Mucosa of descending colon (tissue), 3 donors: ENCODE results near the gene PPIL4. TPM values are rescaled to one million over a fixed set of nuclear protein-coding genes. Genes with fewer than 3 reads are reported as not detected.

Experiments
- ATAC-seq: fragments of 200-7000 bp; cut with Tn5 transposase; one replicate; pipeline ENCODE4 v1.9.1; 2020; ENCODE audit warnings: mild to moderate bottlenecking, moderate library complexity
- DNase-seq, 3 donors: peaks; one replicate each; pipeline ENCODE4 v3.0.0-alpha.2; 2020
- H3K36me3 ChIP-seq: fragments of 200-600 bp; one replicate; pipeline ENCODE4 v1.8.0; 2021; ENCODE audit warnings: low read depth, mild to moderate bottlenecking
- H3K4me1 ChIP-seq: fragments of 200-600 bp; one replicate; pipeline ENCODE4 v1.8.0; 2021; ENCODE audit warnings: low read depth, mild to moderate bottlenecking
- H3K4me3 ChIP-seq: fragments of 200-600 bp; one replicate; pipeline ENCODE4 v1.8.0; 2021; ENCODE audit warnings: mild to moderate bottlenecking
- H3K9me3 ChIP-seq: fragments of 200-600 bp; one replicate; pipeline ENCODE4 v1.8.0; 2021; ENCODE audit warnings: mild to moderate bottlenecking
- intact Hi-C, 2 donors: fragments of 100-400 bp; cut with DNase I in 1 of 2; cut with micrococcal nuclease in 1 of 2; formaldehyde crosslinking; loops; one replicate each; pipeline versions ENCODE4 v1.11.0 to v1.11.1; 2022; cut with DNase I, micrococcal nuclease
- total RNA-seq, 3 donors: library from RNA; stranded (reverse); fragmentation: NEBNext Ultra II Directional in 2 of 3; extraction: Animal tissue kit (Norgen Biotek cat#: 25700) in 2 of 3; gene quantifications; one replicate each; pipeline versions ENCODE4 v1.2.1 to v1.2.4, GENCODE V29; 2021 to 2023
- TF ChIP-seq, protein P1 (sequence below): fragments of 200-600 bp; IDR thresholded peaks from one replicate; pipeline ENCODE4 v1.8.0; 2022; ENCODE audit warnings: antibody characterized with exemption, mild to moderate bottlenecking
- donor health status: DM: no; HTN: no; CAD: no; lungs with moderate emphysema.
- donor health status: DM: no; HTN: no; CAD: no.
- donor health status: DM: no; HTN: yes; CAD: no.

Gene PPIL4
- total RNA-seq, 3 donors from 2014 or later, result 16.4 to 25.6 (median 21.5) TPM

DNA sequence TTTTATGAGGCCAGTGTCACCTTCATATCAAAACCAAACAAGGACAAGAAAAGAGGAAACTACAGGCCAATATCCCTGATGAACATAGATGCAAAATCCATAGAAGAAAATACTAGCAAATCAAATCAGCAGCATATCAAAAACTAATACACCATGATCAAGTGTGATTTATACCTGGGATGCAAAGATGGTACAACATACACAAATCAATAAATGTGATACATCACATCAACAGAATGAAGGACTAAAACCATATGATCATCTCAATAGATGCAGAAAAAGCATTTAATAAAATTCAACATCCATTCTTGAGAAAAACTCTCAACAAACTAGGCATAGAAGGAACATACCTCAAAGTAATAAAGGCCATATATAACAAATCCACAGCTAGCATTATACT, 12.2 kb upstream of the PPIL4 start:
- Histone ChIP-seq H3K36me3 (no peaks in the 10 kb centered on the region), H3K4me1 (no peaks in the 10 kb centered on the region), H3K9me3 (no peaks in the 10 kb centered on the region), H3K4me3 (no peak overlapping the region)
- ATAC-seq (no peak), DNase-seq (no peak)
- TF ChIP-seq, protein P1, sequence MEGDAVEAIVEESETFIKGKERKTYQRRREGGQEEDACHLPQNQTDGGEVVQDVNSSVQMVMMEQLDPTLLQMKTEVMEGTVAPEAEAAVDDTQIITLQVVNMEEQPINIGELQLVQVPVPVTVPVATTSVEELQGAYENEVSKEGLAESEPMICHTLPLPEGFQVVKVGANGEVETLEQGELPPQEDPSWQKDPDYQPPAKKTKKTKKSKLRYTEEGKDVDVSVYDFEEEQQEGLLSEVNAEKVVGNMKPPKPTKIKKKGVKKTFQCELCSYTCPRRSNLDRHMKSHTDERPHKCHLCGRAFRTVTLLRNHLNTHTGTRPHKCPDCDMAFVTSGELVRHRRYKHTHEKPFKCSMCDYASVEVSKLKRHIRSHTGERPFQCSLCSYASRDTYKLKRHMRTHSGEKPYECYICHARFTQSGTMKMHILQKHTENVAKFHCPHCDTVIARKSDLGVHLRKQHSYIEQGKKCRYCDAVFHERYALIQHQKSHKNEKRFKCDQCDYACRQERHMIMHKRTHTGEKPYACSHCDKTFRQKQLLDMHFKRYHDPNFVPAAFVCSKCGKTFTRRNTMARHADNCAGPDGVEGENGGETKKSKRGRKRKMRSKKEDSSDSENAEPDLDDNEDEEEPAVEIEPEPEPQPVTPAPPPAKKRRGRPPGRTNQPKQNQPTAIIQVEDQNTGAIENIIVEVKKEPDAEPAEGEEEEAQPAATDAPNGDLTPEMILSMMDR, result no peak
- intact Hi-C loops, result no loop called here

- intact Hi-C loops, result no loop called here
- Histone ChIP-seq H3K4me3 (no peak overlapping the region), H3K36me3 (no peaks in the 10 kb centered on the region), H3K4me1 (no peaks in the 10 kb centered on the region), H3K9me3 (no peaks in the 10 kb centered on the region)
- TF ChIP-seq, protein P1, result no peak
- ATAC-seq (no peak), DNase-seq (no peak)
These were observed 6.1 kb upstream of the PPIL4 start for GRCh38 chr6:149551920-149552319.

DNA sequence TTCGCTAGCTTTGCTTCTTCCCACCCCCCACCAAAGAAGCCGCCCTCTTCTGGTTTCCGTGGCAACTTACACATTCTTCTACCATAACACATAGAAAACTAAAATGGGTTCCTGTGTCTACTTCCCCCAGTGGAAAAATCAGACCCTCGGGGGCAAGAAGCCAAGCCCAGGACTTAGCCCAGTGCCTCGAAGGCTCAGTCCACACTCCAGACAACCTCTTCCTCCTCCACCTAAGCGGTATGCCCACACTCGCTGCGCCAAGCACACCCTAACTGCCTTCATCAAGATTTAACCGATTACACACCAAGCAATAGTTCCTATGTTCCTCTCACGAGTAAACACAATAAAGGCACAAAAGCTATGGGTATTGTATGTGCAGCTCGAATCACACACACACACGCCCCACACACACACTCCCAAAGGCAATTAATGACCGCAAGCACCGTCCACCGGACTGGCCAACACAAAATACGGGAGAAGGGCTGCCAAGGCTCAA, 537 bp downstream of the PPIL4 start:
- TF ChIP-seq, protein P1, result no peak
- ATAC-seq, result peak; percentile 66
- H3K9me3 ChIP-seq, result no peaks in the 10 kb centered on the region
- peak overlapping the region; percentile 90 for H3K4me3 ChIP-seq
- no peaks in the 10 kb centered on the region for H3K36me3 ChIP-seq
- DNase-seq, result peak in 2 of 3 donors; percentile 51 to 66
- H3K4me1 ChIP-seq, result peaks cover 15% of the 10 kb centered on the region
- intact Hi-C loops, result no loop called here

DNA sequence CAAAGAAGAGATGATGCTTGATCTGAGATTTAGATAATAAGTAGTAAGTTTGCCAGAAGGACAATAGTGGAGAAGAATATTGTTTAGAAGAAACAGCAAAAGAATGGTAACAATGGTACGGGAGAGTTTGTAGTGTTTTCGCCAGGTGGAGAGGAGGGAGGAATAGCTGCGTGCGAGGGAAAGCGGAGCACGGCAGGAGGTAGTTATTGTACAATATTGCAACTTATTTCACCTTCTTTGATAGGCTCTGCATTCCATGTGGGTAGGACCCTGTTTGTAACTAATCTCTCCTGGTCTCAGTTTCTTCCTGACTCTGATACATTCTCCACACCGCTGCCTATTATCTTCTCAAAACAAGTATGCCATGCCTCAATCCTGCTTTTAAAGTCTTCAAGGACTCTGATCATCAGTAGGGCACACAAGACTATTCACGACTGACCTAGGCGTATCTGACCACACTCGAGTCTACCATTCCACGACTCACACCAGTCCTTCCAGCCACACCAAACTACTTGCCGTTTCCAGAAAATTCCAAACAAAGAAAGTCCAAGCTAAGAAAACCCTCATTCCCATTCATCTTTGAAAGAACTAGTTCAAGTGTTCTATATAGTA, 1.1 kb downstream of the PPIL4 start:
- H3K4me3 ChIP-seq, result peak overlapping the region; percentile 90
- no peaks in the 10 kb centered on the region for H3K9me3 ChIP-seq
- H3K4me1 ChIP-seq, result peaks cover 15% of the 10 kb centered on the region
- intact Hi-C loops, result no loop called here
- ATAC-seq (peak; percentile 1), DNase-seq (peak in 1 of 3 donors; percentile 6)
- TF ChIP-seq, protein P1, result no peak
- no peaks in the 10 kb centered on the region for H3K36me3 ChIP-seq

DNA sequence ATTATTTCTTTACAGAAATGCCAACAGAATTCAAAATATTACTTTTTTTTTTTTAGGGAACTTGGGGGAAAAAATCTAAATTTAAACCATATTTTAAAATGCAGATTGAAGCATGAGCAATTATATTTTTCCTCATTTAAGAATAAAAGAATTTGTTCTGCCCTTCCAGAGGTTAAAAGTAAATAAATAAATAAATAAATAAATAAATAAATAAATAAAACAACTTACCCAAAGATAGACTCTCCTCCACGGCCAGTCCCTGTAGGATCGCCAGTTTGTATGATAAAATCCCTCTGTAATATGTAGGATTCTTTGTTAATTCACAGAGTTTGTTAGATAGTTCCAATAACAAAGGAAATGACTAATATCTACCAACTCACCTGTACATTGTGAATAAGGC, 4.7 kb downstream of the PPIL4 start:
- H3K9me3 ChIP-seq, result no peaks in the 10 kb centered on the region
- ATAC-seq (no peak), DNase-seq (no peak)
- intact Hi-C loops, result no loop called here
- H3K36me3 ChIP-seq, result no peaks in the 10 kb centered on the region
- peaks cover 15% of the 10 kb centered on the region for H3K4me1 ChIP-seq
- no peak overlapping the region for H3K4me3 ChIP-seq
- TF ChIP-seq, protein P1, result no peak
